CD4-positive, alpha-beta T cell (primary cell): ENCODE results near the gene SP7. TPM values are rescaled to one million over a fixed set of nuclear protein-coding genes. Genes with fewer than 3 reads are reported as not detected.
A peak's percentile ranks its signal among the peaks of the same experiment; 100 is the strongest.

Experiments used
- ATAC-seq: fragments of 200-7000 bp; cut with Tn5 transposase; one replicate; pipeline ENCODE4 v1.10.0; 2022; ENCODE audit warnings: mild to moderate bottlenecking; ENCODE audit not compliant: poor library complexity
- CTCF ChIA-PET: fragments of 350-600 bp; sonication (Branson Sonifier 250); formaldehyde crosslinking; loops from one replicate; lab custom pipeline; 2021; ENCODE audit warnings: antibody characterized with exemption, inconsistent platforms; lab: Charles Lee
- POLR2A ChIA-PET: fragments of 350-600 bp; sonication (Branson Sonifier 250); formaldehyde crosslinking; loops from one replicate; lab custom pipeline; 2021; ENCODE audit warnings: antibody characterized with exemption, inconsistent platforms; lab: Charles Lee
- DNase-seq, 14 experiments: peaks; one replicate each; pipeline ENCODE4 v3.0.0-alpha.2; 2013 to 2020; ENCODE audit warnings: mixed read lengths in 2 of 14
- H3K27ac ChIP-seq, 2 donors: one replicate each; pipeline versions ENCODE4 v1.5.1 to v1.7.0; 2013; ENCODE audit warnings: low read length in 2 of 2, low read depth in 1 of 2, mild to moderate bottlenecking in 1 of 2
- H3K27me3 ChIP-seq, 2 experiments: 1 replicate in 1 of 2; 2 replicates in 1 of 2; pipeline versions ENCODE4 v1.6.1 to v1.7.0; 2013; ENCODE audit warnings: low read length in 2 of 2, control low read depth in 1 of 2, mild to moderate bottlenecking in 1 of 2, moderate library complexity in 1 of 2; ENCODE audit not compliant: insufficient read depth in 2 of 2, control insufficient read depth in 1 of 2
- H3K36me3 ChIP-seq: one replicate; pipeline ENCODE4 v1.6.1; 2013; ENCODE audit warnings: low read length, control low read depth; ENCODE audit not compliant: insufficient read depth
- H3K4me1 ChIP-seq: one replicate; pipeline ENCODE4 v1.6.1; 2013; ENCODE audit warnings: low read length, control low read depth; ENCODE audit not compliant: insufficient read depth
- H3K4me3 ChIP-seq: one replicate; pipeline ENCODE4 v1.5.1; 2013; ENCODE audit warnings: mild to moderate bottlenecking, low read length, moderate library complexity
- H3K9me3 ChIP-seq, 2 experiments: 1 replicate in 1 of 2; 2 replicates in 1 of 2; pipeline versions ENCODE4 v1.6.1 to v1.7.0; 2013; ENCODE audit warnings: low read length in 2 of 2, mild to moderate bottlenecking in 2 of 2, control low read depth in 1 of 2, moderate library complexity in 1 of 2; ENCODE audit not compliant: control insufficient read depth in 1 of 2, insufficient read depth in 1 of 2
- H3K27ac Mint-ChIP-seq: one replicate; pipeline ENCODE4 v1.8.0; 2020; ENCODE audit warnings: mixed read lengths
- H3K27me3 Mint-ChIP-seq: one replicate; pipeline ENCODE4 v1.8.0; 2021; ENCODE audit warnings: mixed read lengths
- H3K36me3 Mint-ChIP-seq: one replicate; pipeline ENCODE4 v1.8.0; 2021; ENCODE audit warnings: low read depth, mixed read lengths
- H3K4me1 Mint-ChIP-seq: one replicate; pipeline ENCODE4 v1.8.0; 2021; ENCODE audit warnings: low read depth, mixed read lengths
- H3K4me3 Mint-ChIP-seq: one replicate; pipeline ENCODE4 v1.8.0; 2020; ENCODE audit warnings: mild to moderate bottlenecking, mixed read lengths
- H3K9me3 Mint-ChIP-seq: one replicate; pipeline ENCODE4 v1.8.0; 2020; ENCODE audit warnings: mixed read lengths
- CTCF ChIP-seq: fragments of 200-600 bp; IDR thresholded peaks from one replicate; pipeline ENCODE4 v1.8.0; 2022; ENCODE audit warnings: antibody characterized with exemption, mild to moderate bottlenecking
- intact Hi-C, 2 experiments: fragments of 100-400 bp; cut with DNase I in 1 of 2; cut with micrococcal nuclease in 1 of 2; formaldehyde crosslinking; loops; one replicate each; pipeline versions ENCODE4 v1.15.1 to v1.9.0; 2023 to 2025; cut with DNase I, micrococcal nuclease
- total RNA-seq, 174 experiments: library from RNA in 2 of 174; stranded (reverse) in 2 of 174; gene quantifications; one replicate each; pipeline ENCODE4 v1.2.3 and lab custom pipeline; 2021 to 2026

The SP7 gene
- total RNA-seq, 2 experiments from 2014 or later, result 0.14 TPM; not detected in 1

GRCh38 chr12:53343969-53344368, 7.8 kb upstream of the SP7 start:
- H3K36me3 ChIP-seq, result no peaks in the 10 kb centered on the region
- peak in 2 of 14 experiments; percentile 23 to 45 for DNase-seq
- Mint-ChIP-seq H3K36me3 (no peaks in the 10 kb centered on the region), H3K27me3 (peaks cover 6% of the 10 kb centered on the region), H3K9me3 (no peaks in the 10 kb centered on the region), H3K4me3 (peak overlapping the region; percentile 91), H3K4me1 (peaks cover 21% of the 10 kb centered on the region), H3K27ac (peak overlapping the region; percentile 86)
- intact Hi-C loops, result loop anchor here (2.0 to 5.0 kb wide), 3 partner anchors 55 to 132 kb away; no protein-coding TSS in a partner anchor
- no peak overlapping the region for H3K27ac ChIP-seq
- H3K4me3 ChIP-seq, result no peak overlapping the region
- no peaks in the 10 kb centered on the region for H3K9me3 ChIP-seq
- peaks cover 4% of the 10 kb centered on the region in 2 experiments for H3K27me3 ChIP-seq
- H3K4me1 ChIP-seq, result peaks cover 15% of the 10 kb centered on the region
- ChIA-PET CTCF (interaction anchor here (2.0 to 2.6 kb wide), 4 partner anchors 17 to 78 kb away, joined by 5 to 51 read pairs (median 24); partner anchors contain the start of gene AAAS), POLR2A (interaction anchor here (1.5 to 3.3 kb wide), 7 partner anchors 16 to 157 kb away, joined by 5 to 87 read pairs (median 6); partner anchors contain the start of genes AAAS, PRR13, SP1 and TARBP2)
- TF ChIP-seq CTCF, result no peak
- peak; percentile 72 for ATAC-seq

- H3K4me1 ChIP-seq, result peaks cover 15% of the 10 kb centered on the region
- DNase-seq (no peak), ATAC-seq (no peak)
- H3K9me3 Mint-ChIP-seq, result no peaks in the 10 kb centered on the region
- no peak overlapping the region for H3K27ac ChIP-seq
- H3K4me1 Mint-ChIP-seq, result peaks cover 21% of the 10 kb centered on the region
- ChIA-PET CTCF (interaction anchor here (0.8 to 2.6 kb wide), 2 partner anchors 9 to 78 kb away, joined by 3 to 16 read pairs; no protein-coding TSS in a partner anchor), POLR2A (interaction anchor here (1.5 to 2.3 kb wide), 3 partner anchors 16 to 123 kb away, joined by 5 to 24 read pairs (median 13); partner anchors contain the start of gene SP1)
- no peaks in the 10 kb centered on the region for H3K9me3 ChIP-seq
- intact Hi-C loops, result loop anchor here in 1 of 2 experiments (5.0 kb wide), 1 partner anchor 131 kb away; no protein-coding TSS in a partner anchor
- H3K36me3 ChIP-seq, result no peaks in the 10 kb centered on the region
- no peaks in the 10 kb centered on the region for H3K36me3 Mint-ChIP-seq
- peak overlapping the region; percentile 86 for H3K27ac Mint-ChIP-seq
- no peak for TF ChIP-seq CTCF
- peak overlapping the region; percentile 70 for H3K4me3 Mint-ChIP-seq
- H3K27me3 ChIP-seq, result peaks cover 10% of the 10 kb centered on the region in 2 experiments
- H3K27me3 Mint-ChIP-seq, result peaks cover 8% of the 10 kb centered on the region
- no peak overlapping the region for H3K4me3 ChIP-seq
These were observed 7.3 kb upstream of the SP7 start for GRCh38 chr12:53343449-53343848.

- Histone ChIP-seq H3K27me3 (peaks cover 29 to 40% of the 10 kb centered on the region in 2 experiments), H3K9me3 (no peaks in the 10 kb centered on the region), H3K27ac (no peak overlapping the region), H3K4me3 (no peak overlapping the region), H3K4me1 (peaks cover 17% of the 10 kb centered on the region), H3K36me3 (no peaks in the 10 kb centered on the region)
- intact Hi-C loops, result loop anchor here in 1 of 2 experiments (5.0 kb wide), 1 partner anchor 128 kb away; no protein-coding TSS in a partner anchor
- ATAC-seq (no peak), DNase-seq (no peak)
- Mint-ChIP-seq H3K9me3 (no peaks in the 10 kb centered on the region), H3K27ac (no peak overlapping the region), H3K4me1 (peaks cover 25% of the 10 kb centered on the region), H3K27me3 (peaks cover 34% of the 10 kb centered on the region), H3K4me3 (no peak overlapping the region), H3K36me3 (no peaks in the 10 kb centered on the region)
- no peak for TF ChIP-seq CTCF
- ChIA-PET POLR2A (no interaction called here), CTCF (no interaction called here)
These were observed 4.2 kb upstream of the SP7 start for GRCh38 chr12:53340398-53340797.
